K562 (cell line): ENCODE results near the gene HRH3. TPM values are rescaled to one million over a fixed set of nuclear protein-coding genes. Genes with fewer than 3 reads are reported as not detected.
A peak's percentile ranks its signal among the peaks of the same experiment; 100 is the strongest.

Source experiments
- ARHGAP35 ChIP-seq: fragments of 450-650 bp; IDR thresholded peaks from 2 replicates; pipeline ENCODE4 v1.6.1; 2018; ENCODE audit not compliant: partially characterized antibody
- CBX8 ChIP-seq: fragments of 200-600 bp; sonication (generic); IDR thresholded peaks from 2 replicates; pipeline ENCODE4 v1.6.1; 2012; ENCODE audit warnings: borderline replicate concordance, mixed run types, low read depth, mild to moderate bottlenecking, moderate library complexity, mixed read lengths, low read length, control low read depth, inconsistent platforms; ENCODE audit not compliant: poor library complexity, severe bottlenecking; ENCODE audit errors: extremely low read depth
- CC2D1A ChIP-seq: fragments of 450-650 bp; IDR thresholded peaks from 2 replicates; pipeline ENCODE4 v1.6.1; 2017; ENCODE audit warnings: mild to moderate bottlenecking
- COPS2 ChIP-seq: fragments of 450-650 bp; conservative IDR thresholded peaks from 2 replicates; pipeline ENCODE4 v1.6.1; 2016; ENCODE audit warnings: mild to moderate bottlenecking, moderate library complexity
- DEAF1 ChIP-seq: fragments of 450-650 bp; formaldehyde crosslinking; IDR thresholded peaks from 2 replicates; pipeline ENCODE4 v1.4.0; 2020; ENCODE audit warnings: mild to moderate bottlenecking, moderate library complexity
- E2F1 ChIP-seq: sonication (generic); formaldehyde crosslinking; IDR thresholded peaks from 2 replicates; pipeline ENCODE4 v1.8.1; 2023; ENCODE audit warnings: mild to moderate bottlenecking, missing genetic modification reagents, moderate library complexity
- ERF ChIP-seq: fragments of 450-650 bp; formaldehyde crosslinking; IDR thresholded peaks from 2 replicates; pipeline ENCODE4 v1.4.0; 2020; ENCODE audit warnings: mild to moderate bottlenecking, mixed read lengths
- GTF2B ChIP-seq: IDR thresholded peaks from 2 replicates; pipeline ENCODE4 v1.6.1; 2011; ENCODE audit not compliant: insufficient read length; ENCODE audit errors: extremely low read depth
- MECOM ChIP-seq: fragments of 250-450 bp; sonication (Bioruptor Pico); IDR thresholded peaks from 2 replicates; pipeline ENCODE4 v1.8.0; 2022; ENCODE audit warnings: inconsistent platforms
- NFE2 ChIP-seq: IDR thresholded peaks from 2 replicates; pipeline ENCODE4 v1.6.1; 2014; ENCODE audit warnings: antibody characterized with exemption, low read depth
- NR0B1 ChIP-seq: fragments of 450-650 bp; IDR thresholded peaks from one replicate; pipeline ENCODE4 v1.6.1; 2018; ENCODE audit warnings: mild to moderate bottlenecking, moderate library complexity; ENCODE audit not compliant: partially characterized antibody
- PHB2 ChIP-seq: fragments of 450-650 bp; IDR thresholded peaks from 2 replicates; pipeline ENCODE4 v1.6.1; 2017; ENCODE audit warnings: low read depth
- PTRF ChIP-seq: fragments of 450-650 bp; IDR thresholded peaks from 2 replicates; pipeline ENCODE4 v1.6.1; 2016; ENCODE audit warnings: mild to moderate bottlenecking, missing genetic modification characterization, missing compliant biosample characterization
- PYGO2 ChIP-seq: fragments of 450-650 bp; IDR thresholded peaks from 2 replicates; pipeline ENCODE4 v1.6.1; 2016; ENCODE audit warnings: mild to moderate bottlenecking, missing genetic modification characterization, moderate library complexity, missing compliant biosample characterization
- SNRNP70 ChIP-seq: fragments of 200-400 bp; formaldehyde crosslinking; optimal IDR thresholded peaks from 2 replicates; pipeline ENCODE3; 2017; ENCODE audit warnings: low read depth, low read length
- SRSF9 ChIP-seq: fragments of 200-400 bp; formaldehyde crosslinking; IDR thresholded peaks from 2 replicates; pipeline ENCODE4 v1.6.1; 2017; ENCODE audit warnings: low read depth, low read length, borderline replicate concordance
- TCF7 ChIP-seq: sonication (generic); IDR thresholded peaks from 2 replicates; pipeline ENCODE4 v1.6.1; 2016; ENCODE audit warnings: antibody characterized with exemption, borderline replicate concordance
- ZNF280B ChIP-seq: fragments of 250-450 bp; sonication (Bioruptor Pico); IDR thresholded peaks from 2 replicates; pipeline ENCODE4 v1.5.1; 2021; ENCODE audit warnings: mild to moderate bottlenecking
- ZNF408 ChIP-seq: fragments of 250-450 bp; sonication (Bioruptor Pico); IDR thresholded peaks from 2 replicates; pipeline ENCODE4 v1.4.0; 2020; ENCODE audit warnings: low read depth, mild to moderate bottlenecking, moderate library complexity
- polyA plus RNA-seq, 8 experiments: library from polyadenylated mRNA; depleted of rRNA in 4 of 8; stranded (reverse) in 5 of 8; unstranded in 3 of 8; fragments of >200 nt; fragmentation: Nextera tagmentation in 2 of 8; fragmentation: Illumina TruSeq in 1 of 8; extraction: Ambion mirVana in 2 of 8; extraction: Trizol in 1 of 8; gene quantifications; 2 replicates each; pipeline versions ENCODE4 v1.2.1 to v1.2.3, GENCODE V29; 2011 to 2014; ENCODE audit warnings: inconsistent platforms in 1 of 8, missing spikeins in 1 of 8
- total RNA-seq, 7 experiments: library from RNA; depleted of rRNA in 6 of 7; stranded (reverse); fragments of >200 nt in 6 of 7; fragmentation: Illumina TruSeq in 2 of 7; extraction: Trizol in 2 of 7; gene quantifications; 2 replicates each; pipeline versions ENCODE4 v1.2.1 to v1.2.3, GENCODE V29; 2011 to 2021; ENCODE audit warnings: low replicate concordance in 1 of 7

Gene HRH3
- total and polyA plus RNA-seq, 9 of the 15 experiments (the other 6 are each of a cell fraction or from before 2014, with no cell fraction given), result not detected

GRCh38 chr20:62182469-62183425, 37.3 kb downstream of the HRH3 start, which contains the start of gene MTG2 (continued):
- TF ChIP-seq GTF2B (no peak), ZNF280B (CRISPR knock-in tag) (no peak), NFE2 (no peak), SRSF9 (no peak), PTRF (tag) (no peak), E2F1 (CRISPR knock-in tag) (no peak; the same call in 1 of the 2 replicates), NR0B1 (no peak), COPS2 (no peak), SNRNP70 (no peak), PHB2 (no peak), TCF7 (no peak), ARHGAP35 (no peak), ERF (CRISPR knock-in tag) (0 out of 2 replicates have a peak, but pooled peaks have one; percentile 45), CBX8 (no peak), CC2D1A (peak; percentile 89; the same call in 1 of the 2 replicates), DEAF1 (CRISPR knock-in tag) (no peak), ZNF408 (CRISPR knock-in tag) (no peak), MECOM (no peak), PYGO2 (tag) (no peak)
